PFSK-1 (cell line): Measurements from ENCODE around the gene EPHB6.

Source experiments
- FOXP2 ChIP-seq: optimal IDR thresholded peaks from 2 replicates; pipeline ENCODE3; 2011; ENCODE audit warnings: borderline replicate concordance, control low read depth, inconsistent platforms; ENCODE audit not compliant: insufficient read depth; ENCODE audit errors: extremely low read length, extremely low read depth
- POLR2AphosphoS5 ChIP-seq: IDR thresholded peaks from 2 replicates; pipeline ENCODE4 v1.6.1; 2012; ENCODE audit warnings: low read depth, mild to moderate bottlenecking, control low read depth, low read length, moderate library complexity
- REST ChIP-seq, 2 experiments: IDR thresholded peaks; 2 replicates each; pipeline versions ENCODE4 v1.6.1 to v1.8.0; 2011 to 2012; ENCODE audit warnings: low read depth in 2 of 2, low read length in 2 of 2, control low read depth in 1 of 2, inconsistent platforms in 1 of 2, mild to moderate bottlenecking in 1 of 2, moderate library complexity in 1 of 2; ENCODE audit not compliant: insufficient read depth in 1 of 2
- SIN3A ChIP-seq: IDR thresholded peaks from 2 replicates; pipeline ENCODE4 v1.6.1; 2012; ENCODE audit warnings: mild to moderate bottlenecking, low read length, moderate library complexity, borderline replicate concordance; ENCODE audit not compliant: insufficient read depth
- TAF1 ChIP-seq: IDR thresholded peaks from 2 replicates; pipeline ENCODE4 v1.6.1; 2012; ENCODE audit warnings: low read length, control low read depth, borderline replicate concordance; ENCODE audit not compliant: insufficient read depth

The EPHB6 gene

GRCh38 chr7:142863891-142864685 lies 9.2 kb downstream of the EPHB6 start:
- TF ChIP-seq REST (IDR thresholded peaks at IDR 0.05; ENCODE audit: insufficient read depth in 1 of 2, low read depth in 2 of 2, low read length in 2 of 2) (no peak), SIN3A (no peak), FOXP2 (no peak), POLR2AphosphoS5 (no peak), TAF1 (no peak)

GRCh38 chr7:142864980-142865747 lies 10.3 kb downstream of the EPHB6 start:
- no peak for TF ChIP-seq TAF1
- TF ChIP-seq REST (IDR thresholded peaks at IDR 0.05; ENCODE audit: insufficient read depth in 1 of 2, low read depth in 2 of 2, low read length in 2 of 2), result no peak
- no peak for TF ChIP-seq FOXP2
- TF ChIP-seq POLR2AphosphoS5, result no peak

GRCh38 chr7:142865766-142866165 lies 10.9 kb downstream of the EPHB6 start:
- TF ChIP-seq TAF1 (no peak), REST (IDR thresholded peaks at IDR 0.05; ENCODE audit: insufficient read depth in 1 of 2, low read depth in 2 of 2, low read length in 2 of 2) (no peak), SIN3A (no peak), FOXP2 (no peak), POLR2AphosphoS5 (no peak)

- no peak for TF ChIP-seq FOXP2
- TF ChIP-seq POLR2AphosphoS5, result no peak
- TF ChIP-seq REST (IDR thresholded peaks at IDR 0.05; ENCODE audit: insufficient read depth in 1 of 2, low read depth in 2 of 2, low read length in 2 of 2), result no peak
- no peak for TF ChIP-seq SIN3A
- TF ChIP-seq TAF1, result no peak
Observed at GRCh38 chr7:142866361-142867096, 11.7 kb downstream of the EPHB6 start.
